Ovary (tissue), 9 donors: ENCODE data around the gene OSBPL1A. TPM values are rescaled to one million over a fixed set of nuclear protein-coding genes. Genes with fewer than 3 reads are reported as not detected.

Experiments
- DNase-seq, 5 donors: peaks; one replicate each; pipeline ENCODE4 v3.0.0-alpha.2; 2019 to 2020
- H3K27ac ChIP-seq, 2 donors: fragments of 200-600 bp; one replicate each; pipeline versions ENCODE4 v1.5.1 to v1.8.0; 2019 to 2022
- H3K27me3 ChIP-seq: fragments of 200-600 bp; one replicate; pipeline ENCODE4 v1.8.0; 2022
- H3K36me3 ChIP-seq: fragments of 200-600 bp; sonication (generic); one replicate; pipeline ENCODE4 v1.5.1; 2019
- H3K4me1 ChIP-seq: one replicate; pipeline ENCODE4 v1.8.1; 2013; ENCODE audit warnings: mild to moderate bottlenecking, moderate library complexity; ENCODE audit not compliant: insufficient read depth
- H3K4me3 ChIP-seq: fragments of 200-600 bp; sonication (generic); one replicate; pipeline ENCODE4 v1.5.1; 2017
- H3K9me3 ChIP-seq, 2 donors: fragments of 200-600 bp in 1 of 2; sonication (generic) in 1 of 2; one replicate each; pipeline versions ENCODE4 v1.5.1 to v1.8.1; 2013 to 2019; ENCODE audit warnings: mild to moderate bottlenecking in 1 of 2, moderate library complexity in 1 of 2
- CTCF ChIP-seq, 3 donors: fragments of 450-650 bp in 2 of 3; fragments of 200-600 bp in 1 of 3; IDR thresholded peaks; one replicate each; pipeline versions ENCODE4 v1.5.1 to v1.8.0; 2016 to 2022; ENCODE audit warnings: antibody characterized with exemption in 3 of 3, mild to moderate bottlenecking in 1 of 3
- EP300 ChIP-seq: sonication (generic); formaldehyde crosslinking; IDR thresholded peaks from one replicate; pipeline ENCODE4 v1.6.1; 2017; ENCODE audit warnings: antibody characterized with exemption
- POLR2A ChIP-seq: fragments of 450-650 bp; IDR thresholded peaks from one replicate; pipeline ENCODE4 v1.6.1; 2017; ENCODE audit warnings: antibody characterized with exemption, mild to moderate bottlenecking, moderate library complexity
- WGBS, 3 donors: extraction: QIAGEN DNeasy Blood & Tissue Kit in 1 of 3; methylation state at CpG; one replicate each; pipeline versions ENCODE4 v1.1.5 to v1.1.7; 2013 to 2017; 5-methylcytosine and 5-hydroxymethylcytosine counted together
- intact Hi-C, 4 donors: fragments of 100-400 bp; cut with DNase I; formaldehyde crosslinking; loops; one replicate each; pipeline versions ENCODE4 v1.11.0 to v1.15.1; 2022 to 2023
- polyA plus RNA-seq, 2 donors: library from polyadenylated mRNA; stranded (reverse); fragments of 200-250 nt in 1 of 2; fragments of 350-450 nt in 1 of 2; fragmentation: Illumina TruSeq in 1 of 2; extraction: RNeasy Lipid Tissue Mini Kit (QIAGEN cat#74804) in 1 of 2; gene quantifications; one replicate each; pipeline ENCODE4 v1.2.3, GENCODE V29; 2013 to 2014
- total RNA-seq, 7 donors: library from RNA; depleted of rRNA in 2 of 7; stranded (reverse); fragments of >200 nt in 2 of 7; fragmentation: NEBNext Ultra II Directional in 3 of 7; extraction: Animal tissue kit (Norgen Biotek cat#: 25700) in 3 of 7; gene quantifications; one replicate each; pipeline versions ENCODE4 v1.1.0 to v1.2.4, GENCODE V29; 2016 to 2023
- donor health status: DM: no; HTN: no; CAD: no; lungs with moderate emphysema.
- donor health status: DM: no; HTN: no; CAD: no.
- donor health status: Bipolar disorder and iron deficiency.
- donor health status: DM: yes; HTN: yes; CAD: no.
- donor health status: DM: no; HTN: no; CAD: no.
- donor health status: DM: yes; HTN: yes; CAD: no.

The OSBPL1A gene
- total and polyA plus RNA-seq, 9 donors: 28.1 to 68.9 (median 40.2) TPM

GRCh38 chr18:24322584-24323136 lies 75.0 kb downstream of the OSBPL1A start:
- no peak overlapping the region for H3K27ac ChIP-seq
- no peak for TF ChIP-seq POLR2A
- intact Hi-C loops: loop anchor here in 1 of 4 donors (5.0 kb wide), 1 partner anchor 1600 kb away; no protein-coding TSS in a partner anchor

GRCh38 chr18:24321071-24321470 lies 76.6 kb downstream of the OSBPL1A start:
- TF ChIP-seq CTCF (IDR thresholded peaks at IDR 0.05) (no peak), POLR2A (no peak), EP300 (no peak)
- WGBS, 3 donors: 89 to 97% (median 94%) methylated on average over 1 of the region's 1 CpG
- intact Hi-C loops: loop anchor here in 1 of 4 donors (5.0 kb wide), 1 partner anchor 1601 kb away; no protein-coding TSS in a partner anchor
- H3K9me3 ChIP-seq: no peaks in the 10 kb centered on the region
- no peaks in the 10 kb centered on the region for H3K27me3 ChIP-seq
- no peak overlapping the region for H3K27ac ChIP-seq
- no peak overlapping the region for H3K4me3 ChIP-seq
- DNase-seq: no peak
- peaks cover 3% of the 10 kb centered on the region for H3K4me1 ChIP-seq
- no peaks in the 10 kb centered on the region for H3K36me3 ChIP-seq

More at GRCh38 chr18:24322584-24323136, 75.0 kb downstream of the OSBPL1A start:
- H3K27me3 ChIP-seq: no peaks in the 10 kb centered on the region
- H3K36me3 ChIP-seq: no peaks in the 10 kb centered on the region
- no peaks in the 10 kb centered on the region for H3K9me3 ChIP-seq
- DNase-seq: no peak
- H3K4me3 ChIP-seq: no peak overlapping the region
- H3K4me1 ChIP-seq: peaks cover 3% of the 10 kb centered on the region

- 45 to 53% (median 46%) methylated on average over 5 of the region's 5 CpGs for WGBS, 3 donors
- intact Hi-C loops: loop anchor here in 1 of 4 donors (5.0 kb wide), 1 partner anchor 1603 kb away; no protein-coding TSS in a partner anchor
- no peaks in the 10 kb centered on the region for H3K36me3 ChIP-seq
- no peak for TF ChIP-seq CTCF (IDR thresholded peaks at IDR 0.05)
- no peak for TF ChIP-seq EP300
- no peak for TF ChIP-seq POLR2A
- no peak overlapping the region for H3K4me3 ChIP-seq
- H3K27me3 ChIP-seq: no peaks in the 10 kb centered on the region
- peaks cover 3% of the 10 kb centered on the region for H3K4me1 ChIP-seq
- no peak for DNase-seq
- H3K27ac ChIP-seq: no peak overlapping the region
- no peaks in the 10 kb centered on the region for H3K9me3 ChIP-seq
Observed at GRCh38 chr18:24319757-24320156, 77.9 kb downstream of the OSBPL1A start.

- H3K9me3 ChIP-seq: no peaks in the 10 kb centered on the region
- H3K4me3 ChIP-seq: no peak overlapping the region
- TF ChIP-seq POLR2A: no peak
- no peak for TF ChIP-seq EP300
- no peak for TF ChIP-seq CTCF (IDR thresholded peaks at IDR 0.05)
- H3K4me1 ChIP-seq: peaks cover 3% of the 10 kb centered on the region
- no peak for DNase-seq
- no peaks in the 10 kb centered on the region for H3K27me3 ChIP-seq
- no peak overlapping the region for H3K27ac ChIP-seq
- no peaks in the 10 kb centered on the region for H3K36me3 ChIP-seq
- intact Hi-C loops: no loop called here
Observed at GRCh38 chr18:24317370-24317769, 80.3 kb downstream of the OSBPL1A start.

- Histone ChIP-seq H3K36me3 (no peaks in the 10 kb centered on the region), H3K4me3 (no peak overlapping the region), H3K9me3 (no peaks in the 10 kb centered on the region), H3K4me1 (peaks cover 3% of the 10 kb centered on the region), H3K27me3 (no peaks in the 10 kb centered on the region), H3K27ac (no peak overlapping the region)
- no peak for TF ChIP-seq EP300
- TF ChIP-seq CTCF (IDR thresholded peaks at IDR 0.05): no peak
- no peak for TF ChIP-seq POLR2A
- WGBS, 3 donors: 91 to 95% (median 92%) methylated on average over 1 of the region's 1 CpG
- no peak for DNase-seq
- intact Hi-C loops: no loop called here
Observed at GRCh38 chr18:24315170-24315569, 82.5 kb downstream of the OSBPL1A start.
